Superior temporal gyrus (tissue), 1 donor: ENCODE measurements around the gene CEMIP.
"Not testable (repeated sequence)": the region's sequence is repeated elsewhere in the genome, so short reads cannot be mapped to it uniquely, and the experiment has no call there.

ENCODE experiments used
- DNase-seq: peaks from one replicate; pipeline ENCODE4 v3.0.0-alpha.2; 2016; ENCODE audit errors: extremely low spot score

Gene CEMIP

DNA sequence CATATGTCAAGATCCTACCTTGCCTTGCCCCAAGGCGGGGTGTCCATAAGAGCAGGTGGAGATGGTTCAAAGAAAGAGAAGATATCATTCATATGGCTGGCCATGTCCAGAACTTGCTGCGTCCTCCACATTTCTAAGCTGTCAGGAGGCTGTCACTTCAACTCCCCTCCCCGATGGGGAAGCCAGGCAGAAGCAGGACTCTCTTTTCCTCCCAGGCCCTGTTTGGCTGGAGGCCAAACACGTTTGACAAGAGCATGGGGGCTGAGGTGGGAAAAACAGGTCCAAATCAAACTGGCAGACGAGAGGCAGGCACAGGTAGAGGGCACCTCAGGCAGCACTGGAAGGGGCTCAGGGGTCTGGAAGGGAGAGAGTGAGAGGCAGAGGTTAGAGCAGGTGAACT is 172.8 kb downstream of the CEMIP start:
- no peak for DNase-seq

DNA sequence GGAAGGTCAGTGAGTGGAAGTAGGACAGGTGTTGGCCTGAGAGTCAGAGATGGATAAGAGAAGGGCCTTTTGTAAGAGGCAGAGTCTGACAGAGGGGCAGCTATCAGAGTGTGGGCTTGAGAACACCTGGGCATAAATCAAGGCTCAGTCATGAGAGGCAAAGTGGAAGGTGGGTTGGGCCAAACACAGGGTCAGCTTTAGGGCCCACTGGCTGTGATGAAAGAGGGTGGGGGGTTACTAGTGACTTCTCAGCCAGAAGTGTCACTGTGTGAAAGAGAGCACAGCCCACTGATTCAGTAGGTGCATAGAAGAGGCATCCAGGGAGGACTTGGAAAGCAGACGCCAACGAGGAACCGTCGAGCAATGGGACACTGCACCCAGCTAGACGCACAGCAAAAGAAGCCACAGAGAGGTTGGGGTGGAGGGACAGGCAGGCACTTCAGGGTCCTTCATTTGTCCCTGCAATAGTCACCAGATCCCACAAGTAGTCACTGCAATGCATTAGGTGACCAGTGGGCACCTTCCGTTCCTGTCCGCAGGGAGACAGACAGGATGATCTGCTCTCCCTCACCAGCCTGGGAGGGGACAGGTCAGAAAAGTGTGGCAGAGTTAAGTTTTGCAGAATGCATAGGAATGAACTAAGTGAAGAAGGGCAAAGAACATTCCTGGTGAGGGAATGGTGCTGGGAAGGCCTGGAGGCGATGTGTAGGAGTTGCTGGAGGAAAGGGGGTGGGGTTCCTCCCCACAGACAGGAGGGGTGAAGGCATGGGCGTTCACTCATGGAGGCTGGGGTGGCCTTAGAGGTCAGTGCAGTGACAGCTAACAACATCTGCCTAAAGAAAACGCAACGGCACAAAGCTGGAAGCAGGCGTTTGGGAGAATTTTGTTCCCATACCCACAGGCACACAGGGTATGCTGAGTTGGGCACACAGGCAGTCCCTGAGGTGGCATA is 174.1 kb downstream of the CEMIP start:
- DNase-seq: no peak

GRCh38 chr15:80953953-80954778 is 175.0 kb downstream of the CEMIP start:
- no peak for DNase-seq

- peak; percentile 54 for DNase-seq
These were observed 176.6 kb downstream of the CEMIP start for GRCh38 chr15:80955571-80956452.

- DNase-seq: no peak
These were observed 178.4 kb downstream of the CEMIP start for GRCh38 chr15:80957556-80957955.

DNA sequence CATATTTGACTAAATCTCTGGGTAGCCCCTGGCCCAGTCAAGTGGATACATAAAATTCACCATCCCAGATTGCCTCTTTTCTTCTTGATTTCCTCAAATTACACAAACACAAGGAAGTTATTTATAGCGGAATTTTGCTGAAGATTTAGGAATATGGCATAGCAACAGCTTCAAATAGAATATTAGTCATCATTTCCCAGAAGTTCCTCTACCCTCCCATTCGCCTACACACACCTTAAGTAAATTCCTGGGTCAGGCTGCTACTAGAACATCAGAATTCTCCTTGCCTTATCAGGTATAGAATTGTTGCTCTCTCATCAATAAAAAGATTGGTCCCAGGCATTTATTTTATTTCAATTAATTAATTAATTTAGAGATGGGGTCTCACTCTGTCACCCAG is 178.8 kb downstream of the CEMIP start:
- DNase-seq: no peak

- DNase-seq: no peak
These were observed 179.8 kb downstream of the CEMIP start for GRCh38 chr15:80958818-80959495.

DNA sequence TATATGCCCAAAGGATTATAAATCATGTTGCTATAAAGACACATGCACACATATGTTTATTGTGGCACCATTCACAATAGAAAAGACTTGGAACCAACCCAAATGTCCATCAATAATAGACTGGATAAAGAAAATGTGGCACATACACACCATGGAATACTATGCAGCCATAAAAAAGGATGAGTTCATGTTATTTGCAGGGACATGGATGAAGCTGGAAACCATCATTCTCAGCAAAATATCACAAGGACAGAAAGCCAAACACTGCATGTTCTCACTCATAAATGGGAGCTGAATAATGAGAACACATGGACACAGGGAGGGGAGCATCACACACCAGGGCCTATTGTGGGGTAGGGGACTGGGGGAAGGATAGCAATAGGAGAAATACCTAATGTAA is 186.3 kb downstream of the CEMIP start:
- DNase-seq: not testable (repeated sequence)

GRCh38 chr15:80966431-80967197 is 187.4 kb downstream of the CEMIP start:
- no peak for DNase-seq

- DNase-seq: no peak
These were observed 188.3 kb downstream of the CEMIP start for GRCh38 chr15:80967451-80967850.

DNA sequence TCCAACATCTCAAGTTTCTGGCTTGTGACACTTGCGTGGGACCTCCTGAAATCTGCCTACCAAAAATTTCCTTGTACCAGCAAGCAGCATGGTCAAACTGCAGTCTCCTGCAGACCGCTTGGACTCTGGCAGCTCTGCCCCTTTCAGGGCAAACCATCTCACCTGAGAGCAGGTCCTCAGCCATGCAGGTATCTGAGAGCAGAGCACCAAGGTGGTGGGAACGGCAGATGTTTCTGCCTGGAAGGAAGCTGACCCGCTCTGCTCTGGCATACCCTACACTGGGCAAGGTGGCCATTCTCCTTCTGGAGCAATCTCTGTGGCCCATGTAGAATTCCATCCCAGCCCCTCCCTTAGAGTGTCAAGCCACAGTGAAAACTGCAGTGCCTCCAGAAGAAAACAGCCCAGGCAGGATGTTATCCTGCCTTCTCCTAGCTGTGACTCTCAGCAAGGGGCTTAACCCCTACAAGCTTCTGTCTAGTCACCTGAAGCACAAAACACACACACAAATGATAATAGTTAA is 188.9 kb downstream of the CEMIP start:
- no peak for DNase-seq

DNA sequence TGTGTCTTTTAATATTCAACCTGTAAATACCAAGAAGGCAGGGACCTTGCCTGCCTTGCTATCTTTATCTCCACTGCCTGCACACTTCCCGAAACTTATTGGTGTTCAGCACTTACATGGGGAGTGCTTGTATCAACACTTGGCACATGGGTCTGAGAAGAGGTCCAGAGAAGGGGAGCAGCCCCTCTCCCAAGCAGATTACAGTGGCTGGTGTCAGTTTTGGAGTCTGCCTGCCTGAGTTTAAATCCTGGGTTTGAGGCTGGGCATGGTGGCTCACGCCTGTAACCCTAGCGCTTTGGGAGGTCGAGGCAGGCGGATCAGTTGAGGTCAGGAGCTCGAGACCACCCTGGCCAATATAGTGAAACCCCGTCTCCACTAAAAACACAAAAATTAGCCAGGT is 190.1 kb downstream of the CEMIP start:
- DNase-seq: no peak

GRCh38 chr15:80970018-80970657 is 191.0 kb downstream of the CEMIP start:
- DNase-seq: peak; percentile 95

DNA sequence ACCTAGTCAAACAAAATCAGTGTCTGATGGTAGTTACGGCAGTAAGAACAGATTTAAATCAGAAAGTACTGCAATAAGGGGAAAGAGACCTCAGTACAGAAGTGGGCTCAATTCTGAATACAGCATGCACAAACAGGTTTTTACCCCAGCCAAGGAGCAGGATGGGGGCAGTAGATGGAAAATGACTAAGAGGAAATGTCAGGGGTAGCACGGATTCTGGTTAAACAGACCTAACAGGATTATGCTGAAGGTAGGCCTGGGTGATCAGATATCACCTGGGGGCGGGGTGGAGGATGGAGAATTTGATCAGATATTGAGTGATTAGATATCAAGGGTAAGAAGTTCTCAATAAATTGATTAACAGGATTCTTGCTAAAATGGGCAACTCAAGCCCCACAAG is 191.5 kb downstream of the CEMIP start:
- DNase-seq: no peak

DNA sequence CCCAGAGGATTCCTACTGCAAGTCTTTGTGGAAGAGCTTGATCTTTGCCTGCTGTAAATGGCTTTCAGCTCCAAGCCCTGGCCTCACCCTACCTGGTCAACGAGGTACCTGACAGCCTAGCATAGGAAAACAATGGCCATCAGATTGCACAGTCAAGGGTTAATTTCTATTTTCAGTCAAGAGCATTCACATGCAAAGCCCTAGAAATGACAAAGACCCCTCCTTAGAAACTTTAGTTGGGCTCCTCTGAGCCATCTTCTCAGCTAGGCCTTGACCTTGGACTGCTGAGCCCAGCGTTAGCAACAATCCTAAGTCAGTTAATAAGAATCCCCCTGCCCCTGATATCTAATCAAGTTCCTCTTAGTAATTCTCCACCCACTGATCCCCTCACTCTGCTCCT is 192.0 kb downstream of the CEMIP start:
- DNase-seq: no peak

GRCh38 chr15:80972276-80972675 is 193.1 kb downstream of the CEMIP start:
- DNase-seq: no peak

GRCh38 chr15:80974914-80975313 is 195.7 kb downstream of the CEMIP start:
- no peak for DNase-seq

- no peak for DNase-seq
These were observed 197.7 kb downstream of the CEMIP start for GRCh38 chr15:80976851-80977250.

DNA sequence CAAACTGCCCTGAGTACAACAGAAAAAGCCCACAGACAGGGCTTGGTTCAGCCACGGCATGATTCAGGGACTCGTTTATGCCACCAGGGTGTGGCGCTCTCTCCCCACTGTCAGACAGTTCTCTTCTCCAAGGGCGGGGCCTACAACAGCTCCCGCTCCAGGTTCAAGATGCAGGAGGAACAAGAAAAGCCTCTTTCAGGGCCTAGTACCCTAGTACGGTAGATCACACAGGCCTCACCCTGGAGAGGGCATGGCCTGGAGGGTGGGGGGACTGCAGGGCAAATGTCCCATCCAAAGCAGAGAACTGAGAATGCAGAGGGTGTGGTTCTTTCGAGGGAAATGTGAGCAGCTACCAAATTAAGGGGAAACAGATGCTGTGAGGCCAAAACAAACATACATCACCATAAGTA is 198.5 kb downstream of the CEMIP start:
- DNase-seq: peak; percentile 85
